Body of pancreas (tissue), 4 donors: ENCODE data around the gene IL3RA. TPM values are rescaled to one million over a fixed set of nuclear protein-coding genes. Genes with fewer than 3 reads are reported as not detected.

Source experiments
- ATAC-seq: fragments of 150-250 bp; one replicate; pipeline ENCODE4 v1.9.1; 2016
- DNase-seq, 4 donors: peaks; one replicate each; pipeline ENCODE4 v3.0.0-alpha.2; 2019
- H3K27ac ChIP-seq, 4 donors: fragments of 200-600 bp; sonication (generic); 1 replicate in 3 of 4; 2 replicates in 1 of 4; pipeline versions ENCODE4 v1.5.1 to v1.6.1; 2016 to 2019; ENCODE audit warnings: mild to moderate bottlenecking in 1 of 4, mixed read lengths in 1 of 4, moderate library complexity in 1 of 4
- H3K27me3 ChIP-seq, 2 donors: fragments of 200-600 bp; sonication (generic); one replicate each; pipeline ENCODE4 v1.6.0; 2016; ENCODE audit warnings: mild to moderate bottlenecking in 1 of 2
- H3K36me3 ChIP-seq, 2 donors: fragments of 200-600 bp; sonication (generic); replicated peaks in 1 of 2; 2 replicates each; pipeline ENCODE4 v1.5.1; 2016; ENCODE audit warnings: low read depth in 2 of 2; ENCODE audit not compliant: insufficient read depth in 1 of 2
- H3K4me1 ChIP-seq: fragments of 200-600 bp; sonication (generic); one replicate; pipeline ENCODE4 v1.6.0; 2016
- H3K4me3 ChIP-seq, 2 donors: fragments of 200-600 bp; sonication (generic); 1 replicate in 1 of 2; 2 replicates in 1 of 2; pipeline ENCODE4 v1.5.1; 2016 to 2019
- H3K9me3 ChIP-seq, 3 donors: fragments of 200-600 bp; sonication (generic); 1 replicate in 2 of 3; 2 replicates in 1 of 3; pipeline ENCODE4 v1.5.1; 2016
- CTCF ChIP-seq, 7 experiments: fragments of 450-650 bp in 4 of 7; fragments of 200-600 bp in 3 of 7; sonication (generic) in 3 of 7; IDR thresholded peaks; one replicate each; pipeline ENCODE4 v1.5.1; 2016 to 2019; ENCODE audit warnings: antibody characterized with exemption in 7 of 7
- POLR2A ChIP-seq, 3 donors: fragments of 450-650 bp; IDR thresholded peaks; one replicate each; pipeline ENCODE4 v1.6.1; 2016; ENCODE audit warnings: antibody characterized with exemption in 3 of 3, mild to moderate bottlenecking in 2 of 3
- WGBS, 2 donors: methylation state at CpG; one replicate each; pipeline ENCODE4 v1.1.5; 2017; 5-methylcytosine and 5-hydroxymethylcytosine counted together
- intact Hi-C: fragments of 100-400 bp; cut with DNase I; formaldehyde crosslinking; loops from one replicate; pipeline ENCODE4 v1.15.1; 2023
- total RNA-seq, 2 donors: library from RNA; depleted of rRNA; stranded (reverse); fragments of >200 nt; gene quantifications; one replicate each; pipeline ENCODE4 v1.1.0, GENCODE V29; 2016

The IL3RA gene
- total RNA-seq, 2 donors from 2014 or later, result 0.78 to 1.3 TPM

- Histone ChIP-seq H3K4me3 (no peak overlapping the region), H3K4me1 (no peaks in the 10 kb centered on the region), H3K27ac (no peak overlapping the region), H3K36me3 (no peaks in the 10 kb centered on the region), H3K9me3 (no peaks in the 10 kb centered on the region), H3K27me3 (no peaks in the 10 kb centered on the region)
- WGBS, 2 donors, result 59 to 83% methylated on average over 4 of the region's 4 CpGs
- ATAC-seq (no peak), DNase-seq (no peak)
- intact Hi-C loops, result no loop called here
- TF ChIP-seq CTCF (IDR thresholded peaks at IDR 0.05), result no peak
- no peak for TF ChIP-seq POLR2A (IDR thresholded peaks at IDR 0.05)
These were observed 31.8 kb downstream of the IL3RA start for GRCh38 chrX:1368385-1368698.

GRCh38 chrX:1378306-1378759 lies 41.7 kb downstream of the IL3RA start:
- intact Hi-C loops, result no loop called here
- no peak overlapping the region for H3K4me3 ChIP-seq
- H3K9me3 ChIP-seq, result no peaks in the 10 kb centered on the region
- H3K27me3 ChIP-seq, result no peaks in the 10 kb centered on the region
- DNase-seq (peak in 1 of 4 donors; percentile 13), ATAC-seq (no peak)
- no peak for TF ChIP-seq CTCF (IDR thresholded peaks at IDR 0.05)
- H3K36me3 ChIP-seq, result no peaks in the 10 kb centered on the region
- 89 to 97% methylated on average over 10 to 24 of the region's 24 CpGs for WGBS, 2 donors
- H3K4me1 ChIP-seq, result no peaks in the 10 kb centered on the region
- H3K27ac ChIP-seq, result no peak overlapping the region

- intact Hi-C loops, result no loop called here
- ATAC-seq (no peak), DNase-seq (peak in 1 of 4 donors; percentile 20)
- Histone ChIP-seq H3K27ac (no peak overlapping the region), H3K9me3 (no peaks in the 10 kb centered on the region), H3K4me1 (no peaks in the 10 kb centered on the region), H3K36me3 (peaks cover 0 to 11% of the 10 kb centered on the region in 2 donors), H3K27me3 (no peaks in the 10 kb centered on the region), H3K4me3 (no peak overlapping the region)
- 53 to 58% methylated on average over 17 to 20 of the region's 20 CpGs for WGBS, 2 donors
- TF ChIP-seq CTCF (IDR thresholded peaks at IDR 0.05) (no peak), POLR2A (IDR thresholded peaks at IDR 0.05) (no peak)
These were observed 44.2 kb downstream of the IL3RA start for GRCh38 chrX:1380672-1381233.

GRCh38 chrX:1384658-1385252 lies 48.2 kb downstream of the IL3RA start:
- WGBS, 2 donors, result 92 to 94% methylated on average over 15 to 18 of the region's 18 CpGs
- no peak for ATAC-seq
- H3K27me3 ChIP-seq, result no peaks in the 10 kb centered on the region
- DNase-seq, result no peak
- no peaks in the 10 kb centered on the region for H3K9me3 ChIP-seq
- TF ChIP-seq CTCF (IDR thresholded peaks at IDR 0.05) (no peak), POLR2A (IDR thresholded peaks at IDR 0.05) (no peak)
- intact Hi-C loops, result no loop called here
- peaks cover 23 to 48% of the 10 kb centered on the region in 2 donors for H3K36me3 ChIP-seq
- H3K27ac ChIP-seq, result no peak overlapping the region
- H3K4me1 ChIP-seq, result peaks cover 17% of the 10 kb centered on the region
- no peak overlapping the region for H3K4me3 ChIP-seq
